ENCODE measurements around the gene HSDL2.
"Not testable (repeated sequence)": the region's sequence is repeated elsewhere in the genome, so short reads cannot be mapped to it uniquely, and the experiment has no call there.

DNA sequence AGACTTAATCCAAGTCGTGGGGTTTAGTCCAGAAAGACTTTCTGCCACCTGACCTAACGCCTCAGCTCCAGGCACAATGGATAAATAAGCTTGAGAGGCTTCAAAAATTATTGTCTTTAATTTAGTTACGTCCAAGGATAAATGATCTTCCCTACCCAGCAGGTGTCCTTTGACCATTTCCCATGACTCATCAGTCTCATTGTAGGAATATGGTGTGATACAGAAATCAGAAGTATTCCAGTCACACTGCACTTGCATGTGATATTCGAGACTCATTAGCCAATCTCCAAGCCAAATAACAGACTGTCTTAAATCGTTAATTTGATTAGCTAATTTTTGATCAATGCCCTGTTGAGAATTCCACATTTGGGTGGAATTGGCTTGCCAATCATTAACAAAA lies 13.2 kb downstream of the HSDL2 start:
- TF ChIP-seq, protein P1, sequence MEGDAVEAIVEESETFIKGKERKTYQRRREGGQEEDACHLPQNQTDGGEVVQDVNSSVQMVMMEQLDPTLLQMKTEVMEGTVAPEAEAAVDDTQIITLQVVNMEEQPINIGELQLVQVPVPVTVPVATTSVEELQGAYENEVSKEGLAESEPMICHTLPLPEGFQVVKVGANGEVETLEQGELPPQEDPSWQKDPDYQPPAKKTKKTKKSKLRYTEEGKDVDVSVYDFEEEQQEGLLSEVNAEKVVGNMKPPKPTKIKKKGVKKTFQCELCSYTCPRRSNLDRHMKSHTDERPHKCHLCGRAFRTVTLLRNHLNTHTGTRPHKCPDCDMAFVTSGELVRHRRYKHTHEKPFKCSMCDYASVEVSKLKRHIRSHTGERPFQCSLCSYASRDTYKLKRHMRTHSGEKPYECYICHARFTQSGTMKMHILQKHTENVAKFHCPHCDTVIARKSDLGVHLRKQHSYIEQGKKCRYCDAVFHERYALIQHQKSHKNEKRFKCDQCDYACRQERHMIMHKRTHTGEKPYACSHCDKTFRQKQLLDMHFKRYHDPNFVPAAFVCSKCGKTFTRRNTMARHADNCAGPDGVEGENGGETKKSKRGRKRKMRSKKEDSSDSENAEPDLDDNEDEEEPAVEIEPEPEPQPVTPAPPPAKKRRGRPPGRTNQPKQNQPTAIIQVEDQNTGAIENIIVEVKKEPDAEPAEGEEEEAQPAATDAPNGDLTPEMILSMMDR (conservative IDR thresholded peaks at IDR 0.05; ENCODE audit: low read length), result not testable (repeated sequence)
- not testable (repeated sequence) for TF ChIP-seq EZH2phosphoT487 (IDR thresholded peaks at IDR 0.05; ENCODE audit: borderline replicate concordance)

All from Loucy (cell line).